ENCODE measurements around the gene OSTN. TPM values are rescaled to one million over a fixed set of nuclear protein-coding genes. Genes with fewer than 3 reads are reported as not detected.

OSTN gene
- total RNA-seq, 2 experiments from 2014 or later: not detected

DNA sequence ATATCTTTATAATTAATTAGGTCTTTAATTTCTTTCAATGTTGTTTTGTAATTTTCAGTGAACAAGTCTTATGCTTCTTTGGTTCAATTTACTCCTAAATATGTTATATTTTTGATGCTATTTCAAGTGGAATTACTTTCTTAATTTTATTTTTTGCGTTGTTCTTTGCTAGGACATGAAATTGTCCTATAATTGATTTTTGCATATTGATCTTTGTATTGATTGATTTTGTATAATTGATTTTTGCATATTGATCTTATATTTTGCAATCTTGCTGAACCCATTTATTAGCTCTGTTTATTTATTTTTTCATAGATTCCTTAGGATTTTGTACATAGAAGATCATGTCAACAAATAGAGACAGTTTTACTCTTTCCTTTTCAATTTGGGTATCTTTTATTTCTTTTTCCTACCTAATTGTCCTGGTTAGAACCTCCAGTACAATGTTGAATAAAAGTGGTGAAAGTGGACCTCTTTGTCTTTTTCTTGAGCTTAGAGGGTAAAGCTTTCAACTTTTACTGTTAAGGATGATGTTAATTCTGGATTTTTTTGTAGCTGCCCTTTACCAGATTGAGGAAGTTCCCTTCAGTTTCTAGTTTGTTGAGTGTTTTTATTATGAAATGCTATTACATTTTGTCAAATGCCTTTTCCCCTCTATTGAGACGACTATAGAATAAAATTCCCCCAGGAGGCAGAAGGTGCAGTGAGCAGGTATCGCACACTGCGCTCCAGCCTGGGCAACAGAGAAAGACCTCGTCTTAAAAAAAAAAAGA, 93.4 kb downstream of the OSTN start:
- Mint-ChIP-seq H3K4me3 (no peak overlapping the region), H3K36me3 (no peaks in the 10 kb centered on the region), H3K27ac (no peak overlapping the region), H3K9me3 (ENCODE audit: low read depth) (peaks cover 2% of the 10 kb centered on the region), H3K27me3 (no peaks in the 10 kb centered on the region), H3K4me1 (no peaks in the 10 kb centered on the region)
- DNase-seq: no peak
- CTCF ChIA-PET: no interaction called here
- no peak for ATAC-seq

DNA sequence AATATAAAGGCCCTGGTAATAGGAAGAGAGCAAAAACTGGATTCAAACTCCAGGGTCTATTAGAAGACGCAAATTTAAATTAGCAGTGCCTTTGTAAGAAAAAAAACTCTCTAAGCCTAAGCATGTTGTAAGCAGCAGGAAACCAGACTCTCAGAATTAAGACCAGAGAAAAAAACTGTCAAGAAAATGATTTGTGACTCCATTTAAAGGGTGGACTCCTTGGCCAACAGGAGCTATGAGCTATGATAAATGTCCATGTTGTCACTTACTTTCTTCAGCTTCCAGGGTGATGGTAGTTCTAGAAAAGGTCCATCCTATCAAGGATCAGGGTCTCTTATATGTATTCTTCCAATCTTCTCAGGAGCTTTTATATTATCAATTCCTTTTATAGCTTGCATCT, 95.2 kb downstream of the OSTN start:
- ATAC-seq (no peak), DNase-seq (no peak)
- Mint-ChIP-seq H3K9me3 (ENCODE audit: low read depth) (peaks cover 2% of the 10 kb centered on the region), H3K27me3 (no peaks in the 10 kb centered on the region), H3K4me3 (no peak overlapping the region), H3K27ac (no peak overlapping the region), H3K4me1 (no peaks in the 10 kb centered on the region), H3K36me3 (no peaks in the 10 kb centered on the region)
- CTCF ChIA-PET: no interaction called here

DNA sequence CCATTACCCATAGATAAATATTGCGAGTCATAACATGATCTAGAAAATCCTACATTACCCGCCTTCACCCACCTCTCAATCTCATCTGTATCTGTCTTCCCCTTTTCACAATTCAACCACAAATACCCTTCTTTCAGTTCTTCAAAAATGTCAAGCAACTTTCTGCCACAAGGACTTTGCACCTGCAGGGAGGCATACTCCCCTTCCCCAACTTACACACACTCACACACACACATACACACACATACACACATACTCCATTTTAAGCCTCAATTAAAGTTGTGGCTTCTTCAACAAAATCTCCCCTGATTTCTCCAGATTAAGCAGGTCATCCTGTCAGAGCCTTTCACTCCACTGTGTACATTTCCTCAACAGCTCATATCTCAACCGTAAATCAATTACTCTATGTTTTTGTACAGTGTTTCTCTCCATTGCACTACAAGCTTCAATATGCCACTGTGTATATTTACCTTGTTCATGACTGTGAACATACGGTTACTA, 97.0 kb downstream of the OSTN start:
- no peaks in the 10 kb centered on the region for H3K4me1 Mint-ChIP-seq
- no peak overlapping the region for H3K27ac Mint-ChIP-seq
- no peaks in the 10 kb centered on the region for H3K9me3 Mint-ChIP-seq (ENCODE audit: low read depth)
- no peaks in the 10 kb centered on the region for H3K36me3 Mint-ChIP-seq
- no peaks in the 10 kb centered on the region for H3K27me3 Mint-ChIP-seq
- ATAC-seq (no peak), DNase-seq (no peak)
- CTCF ChIA-PET: no interaction called here
- H3K4me3 Mint-ChIP-seq: no peak overlapping the region

DNA sequence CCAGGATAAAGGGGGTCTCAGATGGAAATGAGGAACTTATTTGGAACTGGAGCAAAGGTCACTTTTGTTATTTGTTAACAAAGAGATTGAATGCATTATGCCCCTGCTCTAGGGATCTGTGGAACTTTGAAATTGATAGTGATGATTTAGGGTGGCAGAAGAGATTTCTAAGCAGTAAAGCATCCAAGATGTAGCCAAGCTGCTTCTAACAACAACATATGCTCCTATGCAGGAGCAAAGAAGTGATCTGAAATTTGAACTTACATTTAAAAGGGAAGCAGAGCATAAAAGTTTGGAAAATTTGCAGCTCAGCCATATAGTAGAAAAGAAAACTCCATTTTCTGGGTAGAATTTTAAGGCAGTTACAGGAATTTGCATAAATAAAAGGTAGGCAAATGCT, 99.8 kb downstream of the OSTN start:
- Mint-ChIP-seq H3K9me3 (ENCODE audit: low read depth) (peaks cover 2% of the 10 kb centered on the region), H3K27me3 (no peaks in the 10 kb centered on the region), H3K4me3 (no peak overlapping the region), H3K36me3 (no peaks in the 10 kb centered on the region), H3K27ac (no peak overlapping the region), H3K4me1 (no peaks in the 10 kb centered on the region)
- DNase-seq (no peak), ATAC-seq (no peak)
- CTCF ChIA-PET: no interaction called here

DNA sequence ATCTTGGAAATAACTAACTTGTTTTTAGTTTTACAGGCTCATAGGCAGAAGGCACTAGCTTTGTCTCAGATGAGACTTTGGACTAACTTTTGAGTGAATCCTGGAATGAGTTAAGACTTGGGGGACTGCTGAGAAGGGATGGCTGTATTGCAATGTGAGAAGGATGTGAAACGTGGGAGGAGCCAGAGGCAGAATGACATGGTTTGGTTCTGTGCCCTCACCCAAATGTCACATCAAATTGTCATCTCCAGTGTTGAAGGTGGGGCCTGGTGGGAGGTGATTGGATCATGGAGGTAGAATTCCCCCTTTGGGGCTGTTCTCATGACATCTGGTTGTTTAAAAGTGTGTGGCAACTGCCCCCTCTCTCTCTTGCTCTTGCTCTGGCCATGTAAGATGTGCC, 101.4 kb downstream of the OSTN start:
- H3K36me3 Mint-ChIP-seq: no peaks in the 10 kb centered on the region
- DNase-seq (no peak), ATAC-seq (no peak)
- CTCF ChIA-PET: no interaction called here
- H3K4me3 Mint-ChIP-seq: no peak overlapping the region
- H3K9me3 Mint-ChIP-seq (ENCODE audit: low read depth): peaks cover 2% of the 10 kb centered on the region
- no peaks in the 10 kb centered on the region for H3K27me3 Mint-ChIP-seq
- no peak overlapping the region for H3K27ac Mint-ChIP-seq
- no peaks in the 10 kb centered on the region for H3K4me1 Mint-ChIP-seq

DNA sequence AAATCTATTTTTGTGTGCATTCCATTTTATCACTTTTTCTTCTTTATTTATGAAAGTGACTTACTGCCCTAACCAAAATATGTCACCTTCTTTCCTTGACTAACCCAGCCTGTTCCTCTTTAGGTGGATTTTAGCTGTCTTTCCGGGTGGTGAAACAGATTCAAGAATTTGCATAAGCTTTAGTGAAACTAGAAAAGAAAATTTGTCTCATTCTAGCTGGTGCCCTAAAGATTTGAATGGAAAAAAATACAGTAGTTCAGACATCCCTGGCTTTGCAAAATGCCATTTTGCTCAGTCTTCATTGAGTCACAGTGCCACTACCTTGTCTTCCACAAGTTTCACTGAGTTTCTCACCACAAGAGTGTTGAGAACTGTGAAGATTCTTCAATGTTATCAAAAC, 102.0 kb downstream of the OSTN start:
- CTCF ChIA-PET: no interaction called here
- no peak for ATAC-seq

DNA sequence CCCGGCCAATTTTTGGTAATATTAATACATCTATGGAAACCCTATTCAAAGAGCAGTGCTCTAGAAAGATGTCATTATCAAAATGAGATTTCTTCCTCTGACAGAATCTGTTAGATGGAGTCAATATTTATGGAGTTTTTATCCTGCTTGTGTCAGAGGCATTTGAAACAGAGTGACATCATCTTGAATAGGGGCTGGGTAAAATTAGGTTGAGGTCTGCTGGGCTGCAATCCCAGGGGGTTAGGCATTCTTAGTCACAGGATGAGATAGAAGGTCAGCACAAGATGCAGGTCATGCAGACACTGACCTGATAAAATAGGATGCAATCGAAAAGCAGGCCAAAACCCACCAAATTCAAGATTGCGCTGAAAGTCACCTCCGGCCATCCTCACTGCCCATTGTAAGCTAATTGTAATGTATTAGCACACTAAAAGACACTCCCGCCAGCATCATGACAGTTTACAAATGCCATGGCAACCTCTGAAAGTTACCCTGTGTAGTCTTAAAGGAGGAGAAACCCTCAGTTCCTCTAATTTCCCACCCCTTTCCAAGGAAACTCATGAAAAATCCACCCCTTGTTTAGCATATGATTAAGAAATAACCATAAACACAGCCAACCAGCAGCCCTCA, 102.9 kb downstream of the OSTN start:
- CTCF ChIA-PET: no interaction called here
- Mint-ChIP-seq H3K4me1 (no peaks in the 10 kb centered on the region), H3K36me3 (no peaks in the 10 kb centered on the region), H3K27me3 (no peaks in the 10 kb centered on the region), H3K9me3 (ENCODE audit: low read depth) (peaks cover 2% of the 10 kb centered on the region), H3K27ac (no peak overlapping the region), H3K4me3 (no peak overlapping the region)
- ATAC-seq (no peak), DNase-seq (no peak)

More for the DNA sequence above, 102.0 kb downstream of the OSTN start:
- Mint-ChIP-seq H3K36me3 (no peaks in the 10 kb centered on the region), H3K27ac (no peak overlapping the region), H3K4me1 (no peaks in the 10 kb centered on the region), H3K9me3 (ENCODE audit: low read depth) (peaks cover 2% of the 10 kb centered on the region), H3K4me3 (no peak overlapping the region), H3K27me3 (no peaks in the 10 kb centered on the region)
- no peak for DNase-seq

DNA sequence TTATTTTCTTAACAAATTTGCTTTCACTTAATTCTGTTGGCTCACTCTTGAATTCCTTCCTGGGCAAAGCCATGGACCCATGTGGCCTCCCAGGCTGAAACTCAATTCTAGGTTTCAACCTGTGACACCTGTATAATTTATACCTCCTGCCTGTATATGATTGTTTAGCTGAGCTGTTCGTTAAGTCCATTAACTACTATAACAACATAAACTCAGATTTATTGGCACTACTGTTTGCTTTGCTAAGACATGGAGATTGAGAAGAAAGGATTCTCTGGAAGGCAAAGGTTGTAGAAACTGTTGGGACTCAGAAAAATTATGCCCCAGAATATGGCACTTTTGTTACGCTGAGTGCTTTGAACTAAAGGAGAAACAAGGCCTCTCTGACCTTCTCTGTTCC, 103.4 kb downstream of the OSTN start:
- Mint-ChIP-seq H3K27ac (no peak overlapping the region), H3K9me3 (ENCODE audit: low read depth) (peaks cover 2% of the 10 kb centered on the region), H3K27me3 (no peaks in the 10 kb centered on the region), H3K4me3 (no peak overlapping the region), H3K36me3 (no peaks in the 10 kb centered on the region), H3K4me1 (no peaks in the 10 kb centered on the region)
- CTCF ChIA-PET: no interaction called here
- DNase-seq (no peak), ATAC-seq (no peak)

DNA sequence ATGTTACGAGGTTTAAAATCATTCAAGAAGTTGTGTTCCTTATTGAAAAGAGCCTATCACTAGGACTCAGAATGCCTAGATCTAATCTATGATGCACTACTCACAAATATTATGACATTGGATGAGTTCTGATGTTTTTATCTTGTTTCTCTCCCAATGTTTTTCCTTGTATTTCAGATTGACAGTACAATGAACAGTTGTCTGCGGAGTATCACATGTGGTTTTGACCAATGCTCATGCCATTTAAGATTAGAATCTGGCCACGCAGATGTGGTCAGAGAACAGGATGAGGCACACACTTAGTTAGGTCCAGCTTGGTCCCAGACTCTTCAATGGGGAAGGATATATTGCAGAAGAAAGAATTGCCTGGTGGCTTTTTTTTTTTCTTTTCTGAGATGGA, 104.6 kb downstream of the OSTN start:
- H3K4me1 Mint-ChIP-seq: no peaks in the 10 kb centered on the region
- no peaks in the 10 kb centered on the region for H3K27me3 Mint-ChIP-seq
- CTCF ChIA-PET: no interaction called here
- H3K27ac Mint-ChIP-seq: no peak overlapping the region
- H3K9me3 Mint-ChIP-seq (ENCODE audit: low read depth): peaks cover 2% of the 10 kb centered on the region
- H3K4me3 Mint-ChIP-seq: no peak overlapping the region
- H3K36me3 Mint-ChIP-seq: no peaks in the 10 kb centered on the region
- no peak for ATAC-seq
- DNase-seq: no peak

DNA sequence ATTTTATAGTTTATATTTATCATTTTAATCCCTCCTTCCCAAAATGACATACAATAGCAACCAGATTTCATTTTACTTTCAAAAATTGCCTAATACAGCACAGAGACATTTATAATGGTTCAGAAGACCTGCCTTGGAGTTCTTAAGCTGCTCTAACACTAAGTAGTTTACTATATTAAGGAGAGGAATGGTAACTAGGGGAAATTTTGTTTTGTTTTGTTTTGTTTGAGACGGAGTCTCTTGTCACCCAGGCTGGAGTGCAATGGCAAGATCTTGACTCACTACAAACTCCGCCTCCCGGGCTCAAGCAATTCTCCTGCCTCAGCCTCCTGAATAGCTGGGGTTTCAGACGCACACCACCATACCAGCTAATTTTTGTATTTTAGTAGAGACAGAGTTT, 107.4 kb downstream of the OSTN start:
- Mint-ChIP-seq H3K9me3 (ENCODE audit: low read depth) (peaks cover 2% of the 10 kb centered on the region), H3K36me3 (no peaks in the 10 kb centered on the region)

DNA sequence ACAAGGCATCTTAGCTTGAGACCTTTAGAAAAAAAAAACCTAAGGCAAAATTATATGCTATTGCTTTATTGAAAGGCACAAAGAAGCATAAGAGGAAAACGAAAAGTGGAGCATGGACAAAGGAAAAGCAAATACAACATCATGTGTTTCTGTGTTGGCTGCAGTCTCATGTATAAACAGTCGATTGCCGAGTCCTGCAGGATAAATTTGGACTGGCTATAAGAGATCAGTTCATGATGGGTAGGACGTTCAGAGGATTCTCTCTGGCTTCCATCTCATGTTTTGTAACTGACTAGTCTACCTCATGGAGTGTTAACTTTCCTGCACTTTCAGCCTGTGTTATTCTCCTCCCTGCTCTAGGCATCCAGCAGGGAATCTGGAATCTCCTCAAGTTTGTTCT, 108.3 kb downstream of the OSTN start:
- no peaks in the 10 kb centered on the region for H3K27me3 Mint-ChIP-seq
- CTCF ChIA-PET: no interaction called here
- no peaks in the 10 kb centered on the region for H3K36me3 Mint-ChIP-seq
- no peak overlapping the region for H3K4me3 Mint-ChIP-seq
- ATAC-seq: no peak
- no peak for DNase-seq
- H3K4me1 Mint-ChIP-seq: no peaks in the 10 kb centered on the region
- no peaks in the 10 kb centered on the region for H3K9me3 Mint-ChIP-seq (ENCODE audit: low read depth)
- H3K27ac Mint-ChIP-seq: no peak overlapping the region

More for the DNA sequence above, 107.4 kb downstream of the OSTN start:
- ATAC-seq: no peak
- no peaks in the 10 kb centered on the region for H3K27me3 Mint-ChIP-seq
- no peak overlapping the region for H3K4me3 Mint-ChIP-seq
- CTCF ChIA-PET: no interaction called here
- no peaks in the 10 kb centered on the region for H3K4me1 Mint-ChIP-seq
- no peak overlapping the region for H3K27ac Mint-ChIP-seq
- no peak for DNase-seq

DNA sequence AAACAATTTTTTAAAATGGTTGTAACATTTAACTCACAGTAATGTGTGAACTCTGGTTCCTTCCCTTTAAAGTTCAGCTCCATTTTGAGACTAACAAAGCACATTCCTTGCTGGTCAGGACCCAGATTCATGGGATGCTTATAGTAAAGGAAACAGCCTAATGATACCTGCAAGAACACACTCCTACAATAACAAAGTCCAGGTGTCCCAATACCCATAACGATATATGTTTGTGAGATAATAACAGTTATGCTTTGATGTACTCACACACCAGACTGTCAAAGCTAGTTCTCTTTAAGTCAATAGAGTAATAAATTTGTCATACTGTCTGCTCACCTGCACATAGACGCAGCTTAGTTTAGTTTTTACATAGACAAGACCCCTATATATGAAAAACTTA, 114.3 kb downstream of the OSTN start:
- no peaks in the 10 kb centered on the region for H3K27me3 Mint-ChIP-seq
- no peak overlapping the region for H3K4me3 Mint-ChIP-seq
- CTCF ChIA-PET: no interaction called here
- peaks cover 3% of the 10 kb centered on the region for H3K9me3 Mint-ChIP-seq (ENCODE audit: low read depth)
- DNase-seq (no peak), ATAC-seq (no peak)
- no peaks in the 10 kb centered on the region for H3K36me3 Mint-ChIP-seq
- no peaks in the 10 kb centered on the region for H3K4me1 Mint-ChIP-seq
- H3K27ac Mint-ChIP-seq: no peak overlapping the region

DNA sequence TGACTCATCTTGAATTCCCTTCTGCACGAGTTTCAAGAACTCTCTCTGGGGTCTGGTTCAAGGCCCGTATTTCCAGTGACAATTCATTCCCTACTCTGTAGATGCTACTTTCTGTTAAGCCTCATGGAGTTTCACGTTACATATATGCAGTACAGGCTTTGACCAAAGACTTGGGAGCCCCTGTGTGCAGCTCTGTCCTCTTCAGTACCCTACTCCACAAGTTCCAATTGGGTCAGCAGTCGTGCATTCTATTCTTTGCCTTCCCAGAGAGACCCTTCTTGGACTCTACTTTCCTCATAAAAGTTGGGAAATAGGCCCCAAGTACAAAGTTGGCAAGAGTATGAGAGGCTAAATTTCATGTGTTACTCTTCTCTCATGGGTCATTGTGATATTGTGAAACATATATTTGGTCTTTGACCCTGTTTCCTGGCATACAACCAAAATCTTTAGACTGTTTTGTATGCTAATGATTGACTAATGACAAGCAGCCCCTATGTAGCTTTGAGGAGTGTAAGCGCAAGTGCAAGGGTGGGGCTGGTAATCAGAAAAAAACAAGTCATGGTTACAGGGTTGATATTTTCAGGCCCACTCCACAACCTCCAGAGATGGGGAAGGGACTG, 115.2 kb downstream of the OSTN start:
- DNase-seq (no peak), ATAC-seq (no peak)
- Mint-ChIP-seq H3K4me3 (no peak overlapping the region), H3K4me1 (no peaks in the 10 kb centered on the region), H3K27ac (no peak overlapping the region), H3K9me3 (ENCODE audit: low read depth) (peaks cover 3% of the 10 kb centered on the region), H3K27me3 (no peaks in the 10 kb centered on the region), H3K36me3 (no peaks in the 10 kb centered on the region)
- CTCF ChIA-PET: no interaction called here

All from activated CD8-positive, alpha-beta memory T cell treated with anti-CD3 and anti-CD28 coated beads, Interleukin-2, amount 10 ng/mL, durations not matched to agents 7 days and 5 days (primary cell).